KMS-11 (cell line): ENCODE data around the gene CCBE1.
A peak's percentile ranks its signal among the peaks of the same experiment; 100 is the strongest.

Source experiments
- H2AFZ ChIP-seq: fragments of 200-600 bp; sonication (generic); 2 replicates; pipeline ENCODE4 v1.6.1; 2016; ENCODE audit warnings: antibody characterized with exemption, mixed run types, low read depth
- H3K27ac ChIP-seq: fragments of 200-600 bp; sonication (generic); 2 replicates; pipeline ENCODE4 v1.6.1; 2016; ENCODE audit warnings: mild to moderate bottlenecking, mixed run types
- H3K27me3 ChIP-seq: fragments of 200-600 bp; sonication (generic); 2 replicates; pipeline ENCODE4 v1.6.1; 2017; ENCODE audit warnings: mild to moderate bottlenecking, low read depth, mixed run types, moderate library complexity; ENCODE audit not compliant: insufficient read depth
- H3K36me3 ChIP-seq: fragments of 200-600 bp; sonication (generic); 2 replicates; pipeline ENCODE4 v1.6.1; 2017; ENCODE audit warnings: mild to moderate bottlenecking, mixed run types; ENCODE audit not compliant: insufficient read depth
- H3K4me1 ChIP-seq: fragments of 200-600 bp; sonication (generic); 2 replicates; pipeline ENCODE4 v1.6.1; 2016; ENCODE audit warnings: mild to moderate bottlenecking, low read depth, mixed run types; ENCODE audit not compliant: poor library complexity, severe bottlenecking
- H3K4me2 ChIP-seq: fragments of 200-600 bp; sonication (generic); 2 replicates; pipeline ENCODE4 v1.7.0; 2016; ENCODE audit warnings: mild to moderate bottlenecking, mixed run types
- H3K4me3 ChIP-seq: fragments of 200-600 bp; sonication (generic); IDR thresholded peaks from 2 replicates; pipeline ENCODE4 v1.6.1; 2017; ENCODE audit warnings: low read depth, low read length, mixed read lengths; ENCODE audit not compliant: insufficient read depth
- H3K79me2 ChIP-seq: fragments of 200-600 bp; sonication (generic); 2 replicates; pipeline ENCODE4 v1.6.1; 2016; ENCODE audit warnings: low read depth, mixed run types; ENCODE audit not compliant: insufficient read depth
- H3K9ac ChIP-seq: fragments of 200-600 bp; sonication (generic); 2 replicates; pipeline ENCODE4 v1.6.1; 2016; ENCODE audit warnings: mild to moderate bottlenecking, mixed run types
- H4K20me1 ChIP-seq: fragments of 200-600 bp; sonication (generic); 2 replicates; pipeline ENCODE4 v1.6.1; 2016; ENCODE audit warnings: mild to moderate bottlenecking, mixed run types; ENCODE audit not compliant: insufficient read depth
- TF ChIP-seq, protein P1 (sequence below): fragments of 200-600 bp; sonication (generic); conservative IDR thresholded peaks from 2 replicates; pipeline ENCODE4 v1.6.1; 2017; ENCODE audit warnings: low read depth, mild to moderate bottlenecking, antibody characterized with exemption, low read length, moderate library complexity, mixed read lengths

The CCBE1 gene

DNA sequence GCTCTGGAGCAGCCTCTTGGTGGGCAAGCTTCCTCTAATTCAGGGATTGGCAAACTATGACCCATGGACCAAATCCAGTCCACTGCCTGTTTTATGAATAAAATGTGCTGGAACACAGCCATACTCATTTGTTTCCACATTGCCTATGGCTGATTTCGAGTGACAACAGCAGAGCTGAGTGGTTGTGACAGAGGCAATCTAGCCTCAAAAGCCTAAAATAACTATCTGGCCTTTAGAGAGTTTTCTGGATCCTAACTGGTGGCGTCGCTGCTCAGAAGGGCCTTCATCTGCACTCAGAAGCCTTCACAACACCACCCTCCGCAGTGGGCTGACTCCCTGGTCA, 147.1 kb downstream of the CCBE1 start:
- Histone ChIP-seq H3K4me2 (no peak overlapping the region), H3K79me2 (no peaks in the 10 kb centered on the region)

DNA sequence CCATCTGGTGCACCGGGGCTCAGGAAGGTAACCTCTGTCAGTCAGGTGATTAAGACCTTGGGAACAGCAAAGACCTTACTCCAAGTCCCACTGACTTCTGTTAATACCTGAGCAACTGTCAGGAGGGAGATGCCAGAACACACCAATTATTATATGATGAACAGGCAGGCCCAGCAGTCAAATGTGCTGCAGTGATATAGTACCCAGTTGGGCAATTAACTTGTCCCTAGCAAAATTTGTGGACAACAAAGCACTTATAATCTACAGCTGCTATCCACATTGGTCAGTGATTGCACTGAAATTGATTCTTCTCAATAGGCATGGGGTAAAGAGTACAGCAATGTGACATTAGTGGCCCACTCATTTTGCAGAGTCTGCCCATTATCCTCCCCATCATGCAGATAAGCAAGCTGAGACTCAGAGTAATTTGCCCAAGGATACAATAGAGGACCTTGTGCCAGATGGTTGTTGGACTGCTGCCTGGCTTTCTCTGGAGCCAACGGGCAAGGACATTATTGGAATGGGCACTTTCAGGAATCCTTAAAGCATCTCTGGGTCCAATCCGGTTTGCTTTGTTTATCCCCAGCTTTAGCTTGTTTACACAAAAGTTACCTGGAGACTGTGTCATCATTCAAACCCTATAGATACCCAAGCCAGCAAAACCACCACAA, 147.6 kb downstream of the CCBE1 start:
- TF ChIP-seq, protein P1, sequence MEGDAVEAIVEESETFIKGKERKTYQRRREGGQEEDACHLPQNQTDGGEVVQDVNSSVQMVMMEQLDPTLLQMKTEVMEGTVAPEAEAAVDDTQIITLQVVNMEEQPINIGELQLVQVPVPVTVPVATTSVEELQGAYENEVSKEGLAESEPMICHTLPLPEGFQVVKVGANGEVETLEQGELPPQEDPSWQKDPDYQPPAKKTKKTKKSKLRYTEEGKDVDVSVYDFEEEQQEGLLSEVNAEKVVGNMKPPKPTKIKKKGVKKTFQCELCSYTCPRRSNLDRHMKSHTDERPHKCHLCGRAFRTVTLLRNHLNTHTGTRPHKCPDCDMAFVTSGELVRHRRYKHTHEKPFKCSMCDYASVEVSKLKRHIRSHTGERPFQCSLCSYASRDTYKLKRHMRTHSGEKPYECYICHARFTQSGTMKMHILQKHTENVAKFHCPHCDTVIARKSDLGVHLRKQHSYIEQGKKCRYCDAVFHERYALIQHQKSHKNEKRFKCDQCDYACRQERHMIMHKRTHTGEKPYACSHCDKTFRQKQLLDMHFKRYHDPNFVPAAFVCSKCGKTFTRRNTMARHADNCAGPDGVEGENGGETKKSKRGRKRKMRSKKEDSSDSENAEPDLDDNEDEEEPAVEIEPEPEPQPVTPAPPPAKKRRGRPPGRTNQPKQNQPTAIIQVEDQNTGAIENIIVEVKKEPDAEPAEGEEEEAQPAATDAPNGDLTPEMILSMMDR = no peak
- peaks cover 11% of the 10 kb centered on the region for H3K4me1 ChIP-seq
- H3K36me3 ChIP-seq = no peaks in the 10 kb centered on the region
- H3K27ac ChIP-seq = no peak overlapping the region
- H2AFZ ChIP-seq = no peak overlapping the region
- no peak overlapping the region for H3K4me2 ChIP-seq
- H3K27me3 ChIP-seq = no peaks in the 10 kb centered on the region
- no peak overlapping the region for H3K4me3 ChIP-seq
- no peak overlapping the region for H3K9ac ChIP-seq
- no peaks in the 10 kb centered on the region for H3K79me2 ChIP-seq
- no peaks in the 10 kb centered on the region for H4K20me1 ChIP-seq

More for the DNA sequence above, 147.1 kb downstream of the CCBE1 start:
- Histone ChIP-seq H3K36me3 (no peaks in the 10 kb centered on the region), H4K20me1 (no peaks in the 10 kb centered on the region), H3K9ac (no peak overlapping the region), H3K27ac (no peak overlapping the region), H2AFZ (no peak overlapping the region), H3K27me3 (no peaks in the 10 kb centered on the region), H3K4me3 (no peak overlapping the region), H3K4me1 (peaks cover 11% of the 10 kb centered on the region)
- TF ChIP-seq, protein P1 = no peak

DNA sequence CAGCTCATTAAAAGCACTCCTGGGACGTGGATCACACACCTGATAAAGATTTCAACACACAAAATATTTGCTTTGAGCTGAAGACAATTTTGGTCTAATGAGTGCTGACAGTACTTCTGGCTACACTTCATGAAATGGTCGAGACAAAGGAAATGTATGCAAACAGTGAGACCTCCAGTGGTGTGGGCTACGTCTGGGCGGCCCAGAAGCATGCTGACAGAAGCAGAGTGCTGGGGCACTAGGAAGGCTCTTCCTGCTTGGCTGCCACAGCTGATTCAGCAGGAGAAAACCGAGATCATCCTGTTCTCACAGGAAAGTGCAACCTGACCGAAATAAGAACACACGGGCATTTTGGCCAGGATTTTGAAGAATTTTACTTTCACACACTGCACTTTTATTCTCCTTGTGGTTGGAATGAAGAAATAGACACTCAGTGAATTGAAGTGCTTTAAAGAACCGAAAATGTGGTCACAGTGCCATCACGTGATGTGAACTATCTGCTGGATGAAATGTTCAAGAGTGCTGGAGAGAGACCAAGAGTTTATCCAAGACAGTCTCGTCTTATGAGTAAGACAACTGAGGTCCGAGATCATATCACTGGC, 149.5 kb downstream of the CCBE1 start:
- Histone ChIP-seq H3K79me2 (no peaks in the 10 kb centered on the region), H3K4me2 (peak overlapping the region; percentile 26; the same call in 1 of the 2 replicates), H3K9ac (no peak overlapping the region), H4K20me1 (no peaks in the 10 kb centered on the region), H3K4me3 (no peak overlapping the region), H3K27ac (no peak overlapping the region), H3K27me3 (no peaks in the 10 kb centered on the region), H2AFZ (peak overlapping the region; percentile 12; the same call in 1 of the 2 replicates), H3K36me3 (no peaks in the 10 kb centered on the region), H3K4me1 (peaks cover 11% of the 10 kb centered on the region)
- TF ChIP-seq, protein P1 = no peak

DNA sequence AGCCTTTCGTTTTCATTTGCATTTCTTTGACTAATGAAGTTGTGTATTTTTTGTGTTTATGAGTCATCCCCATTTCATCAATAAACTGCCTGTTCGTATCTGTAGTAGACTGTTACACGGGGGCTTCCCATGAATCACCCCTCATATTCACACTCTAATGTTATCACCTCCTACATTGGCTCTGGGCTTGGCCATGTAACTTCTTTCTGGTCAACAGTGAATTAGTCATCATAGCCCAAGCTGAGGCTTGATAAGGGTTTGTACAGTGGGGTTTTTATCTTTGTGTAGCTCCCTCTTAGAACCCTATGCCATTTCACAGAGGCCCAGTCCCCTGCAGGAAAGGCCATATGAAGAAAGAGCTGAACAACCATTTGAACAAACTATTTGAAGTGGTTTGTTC, 151.0 kb downstream of the CCBE1 start:
- H3K4me1 ChIP-seq = peaks cover 11% of the 10 kb centered on the region
- H3K27me3 ChIP-seq = no peaks in the 10 kb centered on the region
- no peak overlapping the region for H3K9ac ChIP-seq
- no peaks in the 10 kb centered on the region for H3K36me3 ChIP-seq
- no peak overlapping the region for H3K4me3 ChIP-seq
- H3K79me2 ChIP-seq = no peaks in the 10 kb centered on the region
- no peak overlapping the region for H3K27ac ChIP-seq
- no peak overlapping the region for H3K4me2 ChIP-seq
- H4K20me1 ChIP-seq = no peaks in the 10 kb centered on the region
- no peak overlapping the region for H2AFZ ChIP-seq
- TF ChIP-seq, protein P1 = no peak
